HUES6 (cell line): ENCODE measurements around the gene UBE2V1.
"Not testable (repeated sequence)": the region's sequence is repeated elsewhere in the genome, so short reads cannot be mapped to it uniquely, and the experiment has no call there.

Source experiments
- H3K27ac ChIP-seq: 2 replicates; pipeline ENCODE4 v1.7.0; 2013; ENCODE audit warnings: low read depth, mild to moderate bottlenecking, low read length, inconsistent platforms
- H3K27me3 ChIP-seq: 2 replicates; pipeline ENCODE4 v1.6.1; 2013; ENCODE audit warnings: low read length; ENCODE audit not compliant: control insufficient read depth, insufficient read depth
- H3K36me3 ChIP-seq: 2 replicates; pipeline ENCODE4 v1.6.1; 2013; ENCODE audit warnings: low read length; ENCODE audit not compliant: control insufficient read depth, insufficient read depth
- H3K4me1 ChIP-seq: 2 replicates; pipeline ENCODE4 v1.6.1; 2013; ENCODE audit warnings: low read length; ENCODE audit not compliant: control insufficient read depth, insufficient read depth
- H3K4me3 ChIP-seq: 2 replicates; pipeline ENCODE4 v1.5.1; 2013; ENCODE audit warnings: low read depth, low read length
- H3K9ac ChIP-seq: one replicate; pipeline ENCODE4 v1.6.1; 2013; ENCODE audit warnings: mild to moderate bottlenecking, low read length
- H3K9me3 ChIP-seq: 2 replicates; pipeline ENCODE4 v1.6.1; 2013; ENCODE audit warnings: low read depth, low read length; ENCODE audit not compliant: control insufficient read depth, insufficient read depth

The UBE2V1 gene

DNA sequence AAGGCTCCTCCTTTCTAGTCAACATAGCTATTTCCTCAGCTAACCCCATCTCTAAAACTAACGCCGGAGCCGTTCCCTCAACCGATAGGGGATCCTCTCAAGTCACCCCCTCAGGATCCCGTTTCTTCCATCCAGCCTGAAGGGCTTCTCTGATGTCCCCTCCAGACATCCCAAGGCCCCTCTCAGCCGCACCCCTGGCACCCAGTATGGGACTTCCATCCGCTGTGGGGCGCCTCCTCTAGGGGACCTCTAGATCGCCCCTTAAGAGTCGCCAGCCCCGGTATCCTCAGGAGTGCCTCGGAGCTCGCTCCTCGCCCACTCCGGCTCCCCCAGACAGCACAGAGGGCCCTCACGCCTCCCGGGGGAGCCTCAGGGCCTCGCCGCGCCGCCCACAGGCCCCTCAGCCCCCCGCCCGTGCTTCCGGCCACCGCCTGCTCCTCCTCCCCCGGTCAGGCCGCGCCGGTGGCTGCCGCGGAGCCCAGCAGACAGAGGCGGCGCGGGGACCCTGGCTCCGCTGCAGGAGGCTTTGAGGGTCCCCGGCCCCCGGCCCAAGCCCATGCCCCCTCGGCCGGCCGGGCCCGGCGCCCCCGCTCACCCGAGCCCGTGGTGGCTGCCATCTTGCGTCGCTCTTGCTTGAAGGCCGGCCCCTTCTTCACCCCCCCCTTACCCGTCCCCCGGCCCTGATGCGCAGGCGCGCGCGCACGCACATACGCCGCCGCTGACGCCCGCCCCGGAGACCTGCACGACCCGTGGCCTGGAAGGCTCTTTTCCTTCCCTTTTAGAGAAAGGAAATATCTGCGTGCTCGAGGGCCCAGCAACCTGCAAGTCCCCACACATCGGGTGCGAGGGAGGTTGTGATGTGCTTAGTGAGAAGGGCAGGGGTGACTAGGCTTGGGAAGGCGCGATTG is at the start of gene UBE2V1:
TSS of gene UBE2V1 (minus strand) at position 639 of the 908 bp plus-strand sequence. CDS start at position 617, 22 bp downstream.
- Histone ChIP-seq H3K27ac (peak within 1 kb of the TSS; percentile 97), H3K36me3 (peaks cover 11% of the 10 kb centered on the region), H3K4me3 (peak within 1 kb of the TSS; percentile 95), H3K4me1 (peaks cover 35% of the 10 kb centered on the region), H3K9me3 (no peaks in the 10 kb centered on the region), H3K9ac (peak within 1 kb of the TSS; percentile 92), H3K27me3 (no peaks in the 10 kb centered on the region)

DNA sequence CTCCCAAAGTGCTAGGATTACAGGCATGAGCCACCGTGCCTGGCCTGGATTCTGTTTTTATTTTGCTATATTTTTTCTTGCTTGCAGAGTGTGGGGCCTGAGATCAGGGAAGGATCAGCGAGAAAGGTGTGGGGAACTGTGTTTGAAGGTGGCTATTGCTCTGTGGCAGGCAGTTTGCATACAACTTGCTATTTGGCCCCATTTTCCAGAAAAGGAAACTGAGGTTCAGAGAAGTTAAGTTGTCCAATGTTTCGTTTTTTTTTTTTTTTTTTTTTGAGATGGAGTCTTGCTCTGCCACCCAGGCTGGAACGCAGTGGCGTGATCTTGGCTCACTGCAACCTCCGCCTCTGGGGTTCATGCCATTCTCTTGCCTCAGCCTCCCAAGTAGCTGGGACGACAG is 48.5 kb upstream of the UBE2V1 start:
- not testable (repeated sequence) for H3K4me3 ChIP-seq, H3K36me3 ChIP-seq, H3K27ac ChIP-seq, H3K9me3 ChIP-seq, H3K9ac ChIP-seq, H3K27me3 ChIP-seq
- peaks cover 18% of the 10 kb centered on the region for H3K4me1 ChIP-seq

GRCh38 chr20:50153500-50154377 is 40.8 kb upstream of the UBE2V1 start, which contains the start of gene PEDS1:
TSS of gene PEDS1 (minus strand) at chr20:50153723. CDS start at chr20:50153637, 86 bp downstream.
- Histone ChIP-seq H3K9ac (peak within 1 kb of the TSS; percentile 84), H3K27ac (peak within 1 kb of the TSS; percentile 76; the same call in 1 of the 2 replicates), H3K4me1 (peaks cover 30% of the 10 kb centered on the region), H3K27me3 (no peaks in the 10 kb centered on the region; the same call in 1 of the 2 replicates), H3K36me3 (peaks cover 13% of the 10 kb centered on the region), H3K9me3 (no peaks in the 10 kb centered on the region), H3K4me3 (peak within 1 kb of the TSS; percentile 79)

DNA sequence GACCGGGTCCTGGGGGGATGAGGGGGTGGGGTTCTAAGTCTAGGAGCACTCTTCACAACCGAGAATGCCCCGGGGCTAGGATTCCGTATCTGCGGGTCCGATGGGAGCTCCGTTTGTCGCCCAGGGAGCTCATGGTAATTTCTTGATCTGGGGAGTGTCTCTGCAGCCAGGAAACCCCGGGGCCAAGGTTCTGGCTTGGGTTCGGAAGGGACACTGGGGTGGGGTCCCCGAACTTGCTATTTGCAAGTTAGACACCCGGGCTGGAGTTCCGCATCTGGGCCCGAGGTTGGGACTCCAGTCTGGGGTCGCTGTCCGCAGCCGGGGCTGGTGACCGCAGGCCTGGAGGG is 40.2 kb upstream of the UBE2V1 start:
- H3K27me3 ChIP-seq = no peaks in the 10 kb centered on the region; the same call in 1 of the 2 replicates
- peak overlapping the region; percentile 76; the same call in 1 of the 2 replicates for H3K27ac ChIP-seq
- H3K36me3 ChIP-seq = peaks cover 20% of the 10 kb centered on the region
- peak overlapping the region; percentile 84 for H3K9ac ChIP-seq
- peak overlapping the region; percentile 79 for H3K4me3 ChIP-seq
- no peaks in the 10 kb centered on the region for H3K9me3 ChIP-seq
- peaks cover 30% of the 10 kb centered on the region for H3K4me1 ChIP-seq

GRCh38 chr20:50152394-50153152 is 39.6 kb upstream of the UBE2V1 start:
- peak overlapping the region; percentile 84 for H3K9ac ChIP-seq
- H3K9me3 ChIP-seq = no peaks in the 10 kb centered on the region
- no peaks in the 10 kb centered on the region; the same call in 1 of the 2 replicates for H3K27me3 ChIP-seq
- H3K4me3 ChIP-seq = peak overlapping the region; percentile 79
- peaks cover 24% of the 10 kb centered on the region for H3K36me3 ChIP-seq
- peaks cover 30% of the 10 kb centered on the region for H3K4me1 ChIP-seq
- H3K27ac ChIP-seq = peak overlapping the region; percentile 76; the same call in 1 of the 2 replicates

GRCh38 chr20:50151034-50151743 is 38.2 kb upstream of the UBE2V1 start:
- Histone ChIP-seq H3K9ac (peak overlapping the region; percentile 26), H3K36me3 (peaks cover 31% of the 10 kb centered on the region), H3K27me3 (no peaks in the 10 kb centered on the region; the same call in 1 of the 2 replicates), H3K27ac (no peak overlapping the region; the same call in 1 of the 2 replicates), H3K4me3 (peak overlapping the region; percentile 37; the same call in 1 of the 2 replicates), H3K4me1 (peaks cover 44% of the 10 kb centered on the region), H3K9me3 (no peaks in the 10 kb centered on the region)

GRCh38 chr20:50149481-50150254 is 36.7 kb upstream of the UBE2V1 start:
- Histone ChIP-seq H3K9me3 (no peaks in the 10 kb centered on the region), H3K4me1 (peaks cover 48% of the 10 kb centered on the region), H3K4me3 (no peak overlapping the region), H3K9ac (no peak overlapping the region), H3K36me3 (peaks cover 31% of the 10 kb centered on the region), H3K27ac (no peak overlapping the region), H3K27me3 (no peaks in the 10 kb centered on the region)

GRCh38 chr20:50146732-50147662 is 34.0 kb upstream of the UBE2V1 start:
- peak overlapping the region; percentile 5 for H3K9ac ChIP-seq
- H3K27me3 ChIP-seq = no peaks in the 10 kb centered on the region
- no peak overlapping the region for H3K4me3 ChIP-seq
- H3K36me3 ChIP-seq = peaks cover 44% of the 10 kb centered on the region
- H3K4me1 ChIP-seq = peaks cover 45% of the 10 kb centered on the region
- no peak overlapping the region; the same call in 1 of the 2 replicates for H3K27ac ChIP-seq
- H3K9me3 ChIP-seq = no peaks in the 10 kb centered on the region

DNA sequence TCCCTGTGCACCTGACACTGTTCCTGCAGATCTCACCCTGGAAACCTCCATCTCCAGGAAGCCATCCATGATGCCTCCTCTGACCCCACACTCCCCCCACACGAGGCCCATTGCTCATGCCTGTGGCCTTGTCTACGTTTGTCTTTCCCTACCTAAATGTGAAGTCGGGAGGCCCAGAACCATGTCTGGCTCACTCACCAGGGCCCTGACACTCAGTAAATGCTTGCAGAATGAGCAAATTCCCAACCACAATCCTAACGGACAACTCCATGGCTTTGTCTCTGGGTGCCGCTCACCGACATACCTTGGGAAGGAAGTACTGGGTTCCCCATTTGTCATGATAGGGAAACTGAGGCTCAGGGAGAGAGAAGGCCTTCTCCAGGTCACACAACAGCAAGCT is 33.3 kb upstream of the UBE2V1 start:
- Histone ChIP-seq H3K9ac (peak overlapping the region; percentile 5), H3K27me3 (no peaks in the 10 kb centered on the region), H3K9me3 (no peaks in the 10 kb centered on the region), H3K27ac (no peak overlapping the region), H3K36me3 (peaks cover 51% of the 10 kb centered on the region), H3K4me3 (no peak overlapping the region), H3K4me1 (peaks cover 41% of the 10 kb centered on the region)
